Fibroblast of the aortic adventitia (primary cell): ENCODE results near the gene STIM1. TPM values are rescaled to one million over a fixed set of nuclear protein-coding genes. Genes with fewer than 3 reads are reported as not detected.

Experiments
- DNase-seq: peaks from one replicate; pipeline ENCODE4 v3.0.0-alpha.2; 2010; ENCODE audit warnings: low read depth
- H3K4me3 ChIP-seq: 2 replicates; pipeline ENCODE4 v1.5.1; 2011; ENCODE audit warnings: low read depth, mild to moderate bottlenecking, control low read depth, low read length, moderate library complexity
- CTCF ChIP-seq: IDR thresholded peaks from 2 replicates; pipeline ENCODE4 v1.5.1; 2011; ENCODE audit warnings: mild to moderate bottlenecking, low read length, control low read depth, inconsistent platforms; ENCODE audit not compliant: insufficient read depth
- total RNA-seq: library from RNA; depleted of rRNA; stranded (reverse); fragments of >200 nt; gene quantifications from 2 replicates; pipeline ENCODE4 v1.2.3, GENCODE V29; 2012; ENCODE audit warnings: low replicate concordance

STIM1 gene
- total RNA-seq, 1 donor: 21.6 TPM

- H3K4me3 ChIP-seq: no peak overlapping the region
- no peak for TF ChIP-seq CTCF
- no peak for DNase-seq
These were observed 39.6 kb upstream of the STIM1 start for GRCh38 chr11:3815845-3816244.

GRCh38 chr11:3816673-3817072, 38.8 kb upstream of the STIM1 start:
- no peak for TF ChIP-seq CTCF
- DNase-seq: no peak
- H3K4me3 ChIP-seq: no peak overlapping the region

GRCh38 chr11:3817181-3817800, 38.2 kb upstream of the STIM1 start:
- TF ChIP-seq CTCF: no peak
- DNase-seq: no peak

GRCh38 chr11:3820971-3821370, 34.5 kb upstream of the STIM1 start:
- no peak for DNase-seq
- no peak for TF ChIP-seq CTCF
- H3K4me3 ChIP-seq: no peak overlapping the region

More at GRCh38 chr11:3817181-3817800, 38.2 kb upstream of the STIM1 start:
- no peak overlapping the region for H3K4me3 ChIP-seq

- TF ChIP-seq CTCF: no peak
- H3K4me3 ChIP-seq: no peak overlapping the region
- no peak for DNase-seq
These were observed 33.2 kb upstream of the STIM1 start for GRCh38 chr11:3822312-3822711.

GRCh38 chr11:3823303-3823702, 32.2 kb upstream of the STIM1 start:
- no peak for TF ChIP-seq CTCF
- peak; percentile 76 for DNase-seq
- no peak overlapping the region for H3K4me3 ChIP-seq
